Umbilical cord (tissue), 2 donors: ENCODE measurements around the gene WDR44. TPM values are rescaled to one million over a fixed set of nuclear protein-coding genes. Genes with fewer than 3 reads are reported as not detected.
A peak's percentile ranks its signal among the peaks of the same experiment; 100 is the strongest.
"Not testable (repeated sequence)": the region's sequence is repeated elsewhere in the genome, so short reads cannot be mapped to it uniquely, and the experiment has no call there.

Source experiments
- DNase-seq: peaks from one replicate; pipeline ENCODE4 v3.0.0-alpha.2; 2015; ENCODE audit warnings: low spot score
- total RNA-seq: library from RNA; depleted of rRNA; stranded (reverse); fragments of >200 nt; gene quantifications from one replicate; pipeline ENCODE4 v1.2.3, GENCODE V29; 2014; ENCODE audit warnings: low replicate concordance; ENCODE audit not compliant: insufficient read depth

WDR44 gene, protein sequence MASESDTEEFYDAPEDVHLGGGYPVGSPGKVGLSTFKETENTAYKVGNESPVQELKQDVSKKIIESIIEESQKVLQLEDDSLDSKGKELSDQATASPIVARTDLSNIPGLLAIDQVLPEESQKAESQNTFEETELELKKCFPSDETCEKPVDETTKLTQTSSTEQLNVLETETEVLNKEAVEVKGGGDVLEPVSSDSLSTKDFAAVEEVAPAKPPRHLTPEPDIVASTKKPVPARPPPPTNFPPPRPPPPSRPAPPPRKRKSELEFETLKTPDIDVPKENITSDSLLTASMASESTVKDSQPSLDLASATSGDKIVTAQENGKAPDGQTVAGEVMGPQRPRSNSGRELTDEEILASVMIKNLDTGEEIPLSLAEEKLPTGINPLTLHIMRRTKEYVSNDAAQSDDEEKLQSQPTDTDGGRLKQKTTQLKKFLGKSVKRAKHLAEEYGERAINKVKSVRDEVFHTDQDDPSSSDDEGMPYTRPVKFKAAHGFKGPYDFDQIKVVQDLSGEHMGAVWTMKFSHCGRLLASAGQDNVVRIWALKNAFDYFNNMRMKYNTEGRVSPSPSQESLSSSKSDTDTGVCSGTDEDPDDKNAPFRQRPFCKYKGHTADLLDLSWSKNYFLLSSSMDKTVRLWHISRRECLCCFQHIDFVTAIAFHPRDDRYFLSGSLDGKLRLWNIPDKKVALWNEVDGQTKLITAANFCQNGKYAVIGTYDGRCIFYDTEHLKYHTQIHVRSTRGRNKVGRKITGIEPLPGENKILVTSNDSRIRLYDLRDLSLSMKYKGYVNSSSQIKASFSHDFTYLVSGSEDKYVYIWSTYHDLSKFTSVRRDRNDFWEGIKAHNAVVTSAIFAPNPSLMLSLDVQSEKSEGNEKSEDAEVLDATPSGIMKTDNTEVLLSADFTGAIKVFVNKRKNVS
- 11.3 TPM for total RNA-seq

DNA sequence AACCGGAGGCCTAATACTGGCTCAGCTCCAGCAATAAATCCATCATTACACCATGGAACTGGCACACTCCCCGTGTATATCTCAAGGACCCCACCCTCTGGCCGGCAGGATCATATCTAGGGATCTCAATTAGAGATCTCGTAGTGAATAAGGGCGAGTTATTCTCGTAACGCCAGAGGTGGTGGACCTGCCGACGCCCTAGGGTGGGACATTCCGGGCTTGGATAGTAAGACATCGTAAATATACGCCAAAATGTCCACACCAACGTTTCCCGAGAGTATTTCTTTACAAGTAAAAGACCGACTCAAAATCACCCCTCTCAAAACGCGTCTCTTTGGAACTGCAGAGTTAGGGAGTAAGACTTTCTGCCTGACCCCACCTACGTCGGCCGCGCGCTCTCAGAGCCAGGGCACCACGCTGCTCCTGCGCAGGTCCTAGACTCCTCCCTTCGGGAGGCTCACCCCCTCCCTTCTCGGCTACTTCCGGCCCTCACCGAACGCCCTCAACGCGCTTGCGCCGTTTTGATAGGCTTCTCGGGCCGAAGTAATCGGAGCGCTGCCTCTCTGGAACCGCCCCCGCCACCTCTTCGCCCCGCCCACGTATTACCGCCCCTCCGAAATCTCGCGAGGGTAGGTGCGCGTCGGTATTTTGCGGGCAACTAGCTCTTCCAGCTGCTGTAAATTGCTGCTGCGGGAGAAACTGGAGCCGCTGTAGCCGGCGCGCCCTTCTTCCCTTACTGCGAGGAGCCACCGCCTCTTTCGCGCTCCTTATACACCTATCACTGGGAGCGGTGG is at the start of gene WDR44:
Gene WDR44 (plus strand): TSS at position 643 of the 794 bp plus-strand sequence. CDS start 398 bp downstream, outside the sequence.
- DNase-seq: peak; percentile 97

DNA sequence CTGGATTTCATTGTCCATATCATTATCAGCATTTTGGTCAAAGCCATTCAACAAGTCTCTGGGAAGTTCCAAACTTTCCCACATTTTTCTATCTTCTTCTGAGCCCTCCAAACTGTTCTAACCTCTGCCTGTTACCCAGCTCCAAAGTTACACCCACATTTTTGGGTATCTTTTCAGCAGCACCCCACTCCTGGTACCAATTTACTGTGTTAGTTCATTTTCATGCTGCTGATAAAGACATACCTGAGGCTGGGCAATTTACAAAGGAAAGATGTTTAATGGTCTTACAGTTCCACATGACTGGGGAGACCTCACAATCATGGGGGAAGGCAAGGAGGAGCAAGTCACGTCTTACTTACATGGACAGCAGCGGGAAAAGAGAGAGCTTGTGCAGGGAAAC is 40.1 kb upstream of the WDR44 start:
- not testable (repeated sequence) for DNase-seq

DNA sequence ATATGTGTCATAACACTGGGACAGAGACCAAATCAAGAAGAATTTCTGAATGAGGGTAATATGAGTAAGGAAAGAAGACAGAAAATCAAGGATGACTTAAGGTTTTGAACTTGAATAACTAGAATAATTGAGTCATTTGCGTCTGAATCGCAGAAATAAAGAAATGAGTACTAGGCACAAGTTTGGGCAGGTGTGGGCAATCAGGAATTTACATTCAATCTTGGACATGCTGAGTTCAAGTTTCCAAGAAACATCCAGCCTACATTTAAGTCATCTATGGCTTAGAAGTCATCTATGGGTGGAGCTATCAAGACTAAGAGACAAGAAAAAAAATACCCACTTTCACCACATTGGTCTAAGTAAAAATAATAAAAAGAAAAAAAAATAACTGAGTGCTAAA is 30.4 kb upstream of the WDR44 start:
- DNase-seq: no peak

DNA sequence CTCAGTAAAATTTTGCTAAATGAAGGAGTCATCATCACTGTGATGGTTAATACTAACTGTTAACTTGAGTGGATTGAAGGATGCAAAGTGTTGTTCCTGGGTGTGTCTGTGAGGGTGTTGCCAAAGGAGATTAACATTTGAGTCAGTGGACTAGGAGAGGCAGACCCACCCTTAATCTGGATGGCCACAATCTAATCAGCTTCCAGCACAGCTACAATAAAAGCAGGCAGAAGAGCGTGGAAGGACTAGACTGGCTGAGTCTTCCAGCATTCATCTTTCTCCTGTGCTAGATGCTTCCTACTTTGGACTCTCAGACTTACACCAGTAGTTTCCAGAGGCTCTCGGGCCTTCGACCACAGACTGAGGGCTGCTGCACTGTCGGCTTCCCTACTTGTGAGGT is 21.3 kb upstream of the WDR44 start:
- no peak for DNase-seq

DNA sequence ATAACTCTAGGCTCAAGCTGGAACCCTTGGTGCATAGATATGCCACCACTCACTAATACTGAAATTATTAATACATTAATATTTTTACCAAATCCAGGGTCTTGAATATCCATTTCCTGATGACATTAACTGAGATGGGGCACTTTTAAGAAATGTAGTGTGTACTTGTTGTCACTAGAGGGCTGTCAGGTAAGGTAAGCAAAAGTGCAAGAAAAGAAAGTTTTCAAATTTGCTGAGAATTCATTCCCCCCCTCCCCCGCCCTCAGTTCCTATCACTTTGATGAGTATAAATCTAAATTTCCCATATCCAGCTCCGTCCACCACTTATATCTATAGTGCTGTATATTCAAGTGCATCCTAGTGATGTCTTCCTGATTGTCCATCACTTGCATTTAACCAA is 20.5 kb upstream of the WDR44 start:
- DNase-seq: no peak

DNA sequence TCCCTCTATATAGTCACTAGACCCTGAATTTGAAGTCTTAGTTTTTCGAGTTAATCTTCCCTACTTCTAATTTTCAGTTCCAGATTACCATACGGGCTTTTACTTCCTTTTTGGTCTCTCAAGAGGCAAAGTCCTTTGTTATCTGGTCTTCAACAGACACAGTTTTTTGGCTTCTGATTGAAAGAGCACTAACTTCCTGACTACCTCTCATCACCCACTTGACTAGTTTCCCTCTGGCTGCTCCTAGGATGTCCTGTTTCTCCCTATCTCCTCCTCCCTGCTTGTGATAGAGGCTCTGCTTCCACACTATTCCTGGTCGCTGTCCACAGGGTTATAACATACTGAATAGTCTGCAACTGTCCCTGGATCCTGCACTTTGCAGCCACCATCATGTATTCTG is 16.7 kb upstream of the WDR44 start:
- no peak for DNase-seq

DNA sequence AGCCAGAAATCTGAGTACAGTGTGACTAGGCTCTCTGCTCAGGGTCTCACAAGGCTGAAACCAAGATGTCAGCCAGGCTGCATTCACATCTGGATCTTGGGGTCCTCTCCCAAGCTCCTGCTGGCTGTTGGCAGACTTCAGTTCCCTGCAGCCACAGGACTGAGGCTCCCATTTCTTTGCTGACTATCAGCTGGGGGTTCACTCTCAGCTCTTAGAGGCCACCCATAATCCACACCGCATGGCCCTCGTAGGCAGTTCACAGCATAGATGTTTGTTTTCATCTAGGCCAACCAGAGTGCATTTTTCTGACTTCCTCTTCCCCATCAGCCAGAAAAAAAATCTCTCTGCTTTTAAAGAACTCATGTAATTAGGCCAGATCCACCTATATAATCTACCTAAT is 8.2 kb upstream of the WDR44 start:
- DNase-seq: no peak

DNA sequence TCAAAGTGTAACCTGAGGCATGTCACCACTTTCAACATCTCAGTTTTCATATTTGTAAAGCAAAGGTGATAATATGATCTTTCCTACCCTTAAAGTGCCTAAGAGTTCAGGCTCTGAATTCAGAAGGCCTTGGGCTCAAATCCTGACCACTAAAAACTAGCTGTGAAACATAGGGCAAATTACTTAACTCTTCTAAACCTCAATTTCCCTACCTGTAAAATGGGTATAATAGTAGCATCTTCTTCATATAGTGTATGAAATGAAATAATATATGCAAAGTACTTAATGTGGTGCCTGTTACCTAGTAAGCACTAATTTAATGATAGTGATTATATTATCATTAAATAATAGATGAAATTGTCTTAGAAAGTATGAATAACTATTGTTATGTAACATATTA is 7.0 kb upstream of the WDR44 start:
- no peak for DNase-seq

DNA sequence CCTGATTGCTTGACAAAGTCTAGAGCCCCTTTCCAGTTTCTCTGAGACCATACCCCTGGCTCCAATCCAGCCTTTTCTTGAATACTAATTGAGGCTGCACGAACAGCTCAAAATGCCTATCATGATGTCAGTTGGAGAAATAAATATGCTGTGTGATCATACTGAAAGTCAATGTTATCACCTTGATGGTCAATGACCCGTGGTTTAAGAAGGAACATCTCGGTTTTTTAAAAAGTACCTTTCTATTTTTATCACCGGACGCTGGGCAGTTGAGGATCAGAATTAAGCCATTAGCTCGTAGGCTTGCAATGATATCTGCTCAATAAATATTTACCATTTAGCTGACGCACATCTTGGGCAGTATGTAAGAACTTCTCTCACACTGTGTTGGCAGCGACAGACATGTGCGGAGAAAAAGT is 852 bp upstream of the WDR44 start:
- DNase-seq: no peak

DNA sequence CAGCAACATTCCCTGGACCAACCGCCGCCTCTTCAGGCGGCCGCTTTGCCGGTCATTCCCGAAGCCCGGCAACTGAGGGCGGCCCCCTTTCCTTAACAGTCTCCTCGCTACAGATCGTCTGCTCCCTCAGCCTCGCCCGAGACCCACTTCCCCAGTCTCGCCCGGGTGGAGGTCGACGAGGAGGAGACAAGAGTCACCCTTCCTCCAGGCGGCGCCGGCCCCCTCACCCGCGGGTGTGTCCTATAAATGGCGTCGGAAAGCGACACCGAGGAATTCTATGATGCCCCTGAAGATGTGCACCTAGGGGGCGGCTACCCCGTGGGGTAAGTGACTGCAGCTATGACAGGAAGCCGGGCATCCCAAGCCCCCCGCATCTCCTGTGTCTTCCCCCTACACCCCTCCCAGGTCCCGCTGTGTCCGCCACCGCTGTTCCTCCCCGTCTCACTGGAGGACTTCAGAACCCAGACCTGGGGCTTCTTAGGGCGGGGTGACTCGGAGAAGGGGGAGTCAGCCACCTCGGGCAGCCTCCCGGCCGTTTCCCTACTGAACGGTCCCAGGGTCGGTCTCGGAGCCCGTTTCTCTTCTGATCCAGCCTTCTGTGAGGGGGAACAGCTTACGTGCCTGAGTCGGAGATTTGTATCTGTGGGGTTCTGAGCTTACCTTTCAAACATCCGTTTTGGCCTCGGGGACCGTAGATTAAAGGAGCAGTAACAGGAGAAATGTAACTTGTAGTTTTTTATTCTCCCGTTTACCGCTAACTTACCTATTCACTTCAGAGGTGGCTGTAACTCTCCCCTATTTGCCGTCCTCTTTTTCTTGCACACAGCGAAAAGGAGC is 570 bp downstream of the WDR44 start:
- peak; percentile 44 for DNase-seq

DNA sequence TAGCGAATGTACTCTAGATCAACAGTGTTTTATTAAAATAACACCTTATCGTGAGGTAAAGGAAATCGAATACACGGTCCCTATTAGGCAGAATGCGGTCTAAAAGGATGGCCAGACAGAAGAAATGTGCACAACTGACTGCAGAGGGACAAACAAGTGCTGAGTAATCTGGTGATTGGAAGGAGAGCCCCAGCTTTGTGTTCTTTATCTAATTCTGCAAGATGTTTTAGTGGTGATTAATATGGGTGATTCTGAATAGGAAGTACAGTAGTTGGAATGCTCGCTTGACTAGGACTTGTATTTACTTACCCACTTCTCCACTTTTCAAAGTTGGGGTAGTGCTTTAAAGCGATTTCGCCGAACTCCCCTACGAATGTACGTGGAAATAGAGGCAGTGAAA is 1.2 kb downstream of the WDR44 start:
- DNase-seq: peak; percentile 26

DNA sequence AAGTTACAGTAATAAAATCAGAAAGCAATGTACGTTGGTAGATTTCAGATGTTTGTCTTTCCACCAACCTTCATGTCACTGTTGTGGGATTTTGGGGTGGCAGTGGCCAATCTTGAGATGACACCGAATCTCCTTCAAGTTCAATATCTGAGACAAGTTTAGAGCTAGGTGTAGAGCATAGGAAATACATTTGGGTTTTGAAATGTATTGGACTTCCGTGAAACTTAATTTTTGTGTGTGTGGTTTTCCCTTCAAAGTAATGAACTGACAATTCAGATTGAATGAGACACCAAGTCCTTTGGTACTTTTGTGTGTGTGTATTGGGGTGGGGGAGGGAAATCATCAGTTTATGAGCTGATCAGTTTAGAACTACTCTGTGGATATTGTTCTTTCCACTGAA is 1.8 kb downstream of the WDR44 start:
- no peak for DNase-seq

DNA sequence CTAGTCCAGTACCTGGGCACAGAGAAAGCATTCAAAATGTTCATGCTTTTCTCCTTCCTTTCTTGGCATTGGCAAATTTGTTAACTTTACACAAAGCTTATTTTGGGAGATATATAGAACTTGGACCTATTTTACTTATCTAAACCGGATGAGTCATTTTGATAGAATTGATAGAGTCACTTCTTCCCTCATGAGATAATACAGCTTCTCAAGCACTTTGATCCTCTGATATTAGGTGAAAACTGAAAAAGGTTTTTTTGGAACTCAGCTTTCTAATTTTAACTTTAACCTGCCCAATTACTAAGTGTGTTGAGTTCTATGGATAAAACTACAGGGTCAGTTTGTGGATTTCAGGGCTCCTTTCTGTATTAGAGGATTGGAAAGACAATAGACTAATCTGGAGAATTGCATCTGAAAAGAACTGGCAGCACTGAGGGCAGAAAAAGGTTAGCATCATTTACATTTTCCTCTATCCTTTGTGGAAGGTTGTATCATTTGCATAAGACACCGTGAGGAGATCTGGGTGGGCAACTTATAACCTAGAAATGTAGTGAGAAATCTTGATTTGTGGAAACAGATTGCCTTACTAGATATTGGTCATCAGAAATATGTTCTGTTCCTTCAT is 2.4 kb downstream of the WDR44 start:
- no peak for DNase-seq

DNA sequence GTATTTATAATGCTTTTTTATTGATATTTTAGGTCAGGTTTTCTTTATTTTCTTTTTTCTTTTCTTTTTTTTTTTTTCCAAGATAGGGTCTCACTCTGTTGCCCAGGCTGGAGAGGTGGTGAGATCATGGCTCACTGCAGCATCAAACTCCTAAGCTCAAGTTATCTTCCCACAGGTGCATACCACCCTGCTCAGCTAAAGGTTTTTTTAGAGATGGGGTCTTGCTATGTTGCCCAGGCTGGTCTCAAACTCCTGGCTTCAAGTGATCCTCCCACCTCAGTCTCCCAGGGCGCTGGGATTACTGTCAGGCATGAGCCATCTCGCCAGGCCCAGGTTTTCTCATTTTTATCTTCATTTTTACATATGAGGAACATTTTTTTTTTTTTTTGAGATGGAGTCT is 3.3 kb downstream of the WDR44 start:
- DNase-seq: no peak

DNA sequence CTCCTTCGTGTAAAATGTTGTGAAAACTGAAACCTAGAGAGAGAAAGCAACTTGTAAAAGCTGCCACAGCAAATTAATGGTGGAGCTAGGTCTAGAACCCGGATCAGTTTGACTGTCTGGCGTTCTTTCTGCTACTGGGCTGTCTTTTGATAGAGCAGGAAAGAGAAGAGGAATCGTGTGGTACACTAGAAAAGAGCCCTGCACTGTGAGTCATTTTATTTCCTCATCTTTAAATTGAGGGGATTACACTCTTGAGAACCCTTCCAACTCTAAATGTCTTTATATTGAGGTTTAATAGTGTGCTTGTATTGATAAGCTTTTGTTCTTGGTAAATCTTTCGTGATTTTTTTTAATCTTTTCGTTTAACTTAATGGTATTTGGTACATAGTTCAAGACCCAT is 4.3 kb downstream of the WDR44 start:
- peak; percentile 15 for DNase-seq

DNA sequence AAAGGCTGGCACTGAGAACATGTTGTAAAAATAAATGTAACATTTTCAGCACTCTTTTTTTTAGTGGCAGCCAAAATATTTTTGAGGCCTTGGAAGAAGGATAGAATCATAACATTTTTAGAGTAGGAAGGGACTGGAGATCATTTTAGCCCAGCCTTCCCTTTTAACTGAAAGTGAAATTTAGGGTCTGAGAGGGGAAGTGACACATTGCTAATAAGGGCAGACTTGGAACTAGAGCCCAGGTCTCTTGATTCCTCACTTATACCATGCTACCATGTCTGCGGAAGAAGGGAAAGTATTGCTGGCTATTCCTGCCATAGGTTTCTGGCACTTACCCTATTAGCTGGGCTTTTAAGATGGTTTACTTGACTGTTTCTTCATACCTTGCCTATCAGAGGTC is 4.8 kb downstream of the WDR44 start:
- DNase-seq: no peak

DNA sequence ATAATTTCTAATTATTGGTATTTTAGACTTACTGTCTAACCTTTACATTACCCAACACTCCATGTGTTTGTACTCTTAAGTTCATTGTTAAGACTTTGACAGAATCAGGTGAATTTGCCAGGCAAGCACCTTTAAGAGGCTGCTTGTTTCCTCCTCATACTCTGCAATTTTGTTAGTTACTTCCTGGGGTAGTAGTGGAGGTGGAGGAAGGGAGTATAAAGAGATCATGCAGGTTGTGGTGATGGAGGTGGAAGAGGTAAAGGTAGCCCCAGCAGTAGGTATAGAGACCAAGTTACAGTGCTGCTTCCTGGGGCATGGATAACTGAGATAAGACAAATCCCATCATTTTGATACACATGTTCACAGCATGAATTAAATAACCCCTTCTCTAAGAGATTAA is 6.7 kb downstream of the WDR44 start:
- DNase-seq: no peak

DNA sequence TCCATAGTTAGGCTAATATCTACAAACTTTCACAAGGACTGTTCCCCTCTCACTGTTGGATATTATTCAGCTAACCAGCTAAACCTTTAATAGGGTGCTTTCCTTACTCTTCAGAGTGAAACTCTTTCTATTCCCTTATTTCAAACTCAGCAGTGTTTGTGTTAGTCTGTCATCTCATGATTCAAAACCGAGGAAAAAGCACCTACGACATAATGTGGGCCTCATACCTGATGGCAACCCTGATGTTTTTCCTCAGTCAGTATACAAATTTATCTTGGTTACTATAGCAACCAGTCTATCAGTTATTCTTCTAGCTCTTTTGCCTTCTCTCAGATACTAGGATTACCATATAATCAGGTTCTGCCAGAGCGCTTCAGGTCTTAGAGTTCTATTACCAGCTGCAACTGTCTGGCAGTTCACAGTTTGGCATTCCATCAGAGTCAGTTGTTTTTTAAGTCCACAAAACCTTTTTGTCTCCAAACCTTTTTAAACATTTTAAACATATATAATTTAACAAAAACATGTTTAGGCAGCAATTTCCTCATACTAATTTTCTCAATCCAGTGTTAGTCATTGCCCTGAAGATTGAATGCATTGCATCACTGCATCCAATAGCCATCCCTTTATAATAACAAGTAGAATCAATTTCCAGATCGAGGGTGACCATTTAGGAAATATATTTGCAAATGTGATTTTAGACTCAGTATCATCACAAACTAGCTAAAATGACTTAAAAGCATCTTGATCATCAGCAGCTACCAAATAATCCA is 7.4 kb downstream of the WDR44 start:
- DNase-seq: no peak

DNA sequence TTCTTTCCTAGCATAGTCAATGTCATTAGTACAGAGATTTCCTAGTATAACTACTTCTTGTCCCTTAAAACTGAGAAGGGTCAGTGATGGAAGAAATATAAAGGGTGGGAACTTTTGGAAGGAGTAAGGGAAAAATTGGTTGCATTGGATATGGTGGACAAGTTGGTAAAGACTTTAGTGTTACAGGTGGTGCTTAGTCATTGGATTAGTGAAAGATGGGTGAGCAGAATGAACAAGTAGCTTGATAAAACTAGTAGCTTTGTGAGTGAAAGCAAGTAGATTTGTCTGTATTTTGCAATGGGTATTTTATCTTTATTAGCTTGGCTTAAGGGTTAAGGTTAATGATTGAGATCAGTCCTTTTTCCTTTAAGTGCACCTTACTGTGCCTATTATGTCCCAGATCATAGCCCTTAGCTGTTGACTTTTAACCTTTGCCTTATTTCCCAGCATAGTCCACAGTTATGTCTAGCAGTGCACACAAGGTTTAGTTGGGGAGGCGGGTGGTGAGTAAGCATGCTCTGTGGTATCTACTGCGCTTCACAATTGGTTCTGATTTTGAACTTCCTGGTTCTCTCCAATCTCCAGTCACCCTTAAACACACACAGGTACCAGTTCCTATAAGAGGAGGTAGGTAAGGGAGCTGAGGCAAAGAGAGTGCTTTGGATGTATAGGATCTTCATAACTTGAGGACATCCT is 9.5 kb downstream of the WDR44 start:
- DNase-seq: no peak
